IPS-20b (cell line): ENCODE results near the gene EBF4.

Experiments
- H3K27ac ChIP-seq: one replicate; pipeline ENCODE4 v1.5.1; 2013; ENCODE audit warnings: low read length
- H3K27me3 ChIP-seq: 2 replicates; pipeline ENCODE4 v1.6.1; 2013; ENCODE audit warnings: mild to moderate bottlenecking, low read length, inconsistent platforms; ENCODE audit not compliant: insufficient read depth
- H3K36me3 ChIP-seq: 2 replicates; pipeline ENCODE4 v1.6.1; 2013; ENCODE audit warnings: low read depth, mild to moderate bottlenecking, inconsistent platforms, low read length, moderate library complexity; ENCODE audit not compliant: insufficient read depth
- H3K4me1 ChIP-seq: 2 replicates; pipeline ENCODE4 v1.6.1; 2013; ENCODE audit warnings: mild to moderate bottlenecking, control low read depth, inconsistent platforms, low read length, moderate library complexity; ENCODE audit not compliant: insufficient read depth
- H3K4me3 ChIP-seq: 2 replicates; pipeline ENCODE4 v1.5.1; 2013; ENCODE audit warnings: mild to moderate bottlenecking, low read length, inconsistent platforms
- H3K9ac ChIP-seq: 2 replicates; pipeline ENCODE4 v1.6.1; 2013; ENCODE audit warnings: low read depth, mild to moderate bottlenecking, inconsistent platforms, low read length, moderate library complexity
- H3K9me3 ChIP-seq: 2 replicates; pipeline ENCODE4 v1.6.1; 2013; ENCODE audit warnings: mild to moderate bottlenecking, low read depth, low read length, inconsistent platforms; ENCODE audit not compliant: insufficient read depth

EBF4 gene

DNA sequence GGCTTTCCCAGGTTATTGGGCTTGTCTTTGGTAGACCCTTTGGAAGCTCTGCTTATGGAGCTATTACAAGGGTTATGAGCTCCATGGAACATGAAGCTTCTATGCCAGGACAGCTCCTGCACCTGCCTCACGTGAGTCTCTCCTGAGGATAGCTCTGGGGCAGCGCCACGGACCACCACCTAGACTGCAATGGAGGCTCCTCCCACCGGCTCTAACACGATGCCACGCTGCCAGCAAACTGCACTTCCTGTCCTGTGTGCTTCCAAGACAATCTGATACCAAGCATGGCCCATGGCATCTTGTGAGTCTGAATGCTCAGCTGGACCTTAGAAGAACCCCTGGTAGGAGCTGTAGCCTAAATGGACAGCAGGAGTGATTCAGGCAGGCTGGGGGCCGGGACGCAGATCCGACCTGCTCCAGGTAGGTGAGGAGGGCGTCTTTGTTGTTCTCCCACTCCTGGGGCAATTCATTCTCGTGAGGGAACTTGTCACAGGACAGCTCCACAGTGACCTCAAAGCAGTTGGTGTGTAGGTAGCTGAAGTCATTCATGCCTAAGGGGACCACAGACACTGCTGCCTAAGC is 102.4 kb downstream of the EBF4 start:
- Histone ChIP-seq H3K4me1 (peaks cover 5% of the 10 kb centered on the region; the same call in 1 of the 2 replicates), H3K27ac (no peak overlapping the region), H3K27me3 (peaks cover 6% of the 10 kb centered on the region; the same call in 1 of the 2 replicates), H3K4me3 (no peak overlapping the region), H3K9me3 (no peaks in the 10 kb centered on the region), H3K9ac (no peak overlapping the region), H3K36me3 (peaks cover 52% of the 10 kb centered on the region)

DNA sequence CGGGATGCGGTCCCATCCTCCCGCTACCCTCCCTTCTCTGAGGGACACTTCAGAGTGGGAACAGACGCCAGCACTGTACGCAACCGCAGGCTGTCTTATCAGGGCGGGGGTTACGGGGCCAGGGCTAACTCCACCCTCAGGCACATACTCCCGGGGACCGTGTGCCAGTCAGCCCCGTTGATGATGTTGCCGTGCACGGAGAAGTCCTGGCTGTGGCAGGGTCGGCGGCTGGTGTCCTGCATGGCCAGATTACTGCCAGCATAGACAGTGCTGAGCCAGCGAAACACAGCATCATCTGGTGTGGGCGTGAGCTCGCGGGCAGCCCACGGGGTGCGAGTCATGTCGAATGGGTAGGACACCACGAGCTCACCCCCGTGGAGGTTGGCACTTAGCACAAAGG is 102.9 kb downstream of the EBF4 start:
- Histone ChIP-seq H3K4me3 (no peak overlapping the region), H3K36me3 (peaks cover 52% of the 10 kb centered on the region), H3K9ac (no peak overlapping the region), H3K27me3 (peaks cover 7% of the 10 kb centered on the region; the same call in 1 of the 2 replicates), H3K27ac (no peak overlapping the region), H3K9me3 (no peaks in the 10 kb centered on the region), H3K4me1 (peaks cover 5% of the 10 kb centered on the region; the same call in 1 of the 2 replicates)

DNA sequence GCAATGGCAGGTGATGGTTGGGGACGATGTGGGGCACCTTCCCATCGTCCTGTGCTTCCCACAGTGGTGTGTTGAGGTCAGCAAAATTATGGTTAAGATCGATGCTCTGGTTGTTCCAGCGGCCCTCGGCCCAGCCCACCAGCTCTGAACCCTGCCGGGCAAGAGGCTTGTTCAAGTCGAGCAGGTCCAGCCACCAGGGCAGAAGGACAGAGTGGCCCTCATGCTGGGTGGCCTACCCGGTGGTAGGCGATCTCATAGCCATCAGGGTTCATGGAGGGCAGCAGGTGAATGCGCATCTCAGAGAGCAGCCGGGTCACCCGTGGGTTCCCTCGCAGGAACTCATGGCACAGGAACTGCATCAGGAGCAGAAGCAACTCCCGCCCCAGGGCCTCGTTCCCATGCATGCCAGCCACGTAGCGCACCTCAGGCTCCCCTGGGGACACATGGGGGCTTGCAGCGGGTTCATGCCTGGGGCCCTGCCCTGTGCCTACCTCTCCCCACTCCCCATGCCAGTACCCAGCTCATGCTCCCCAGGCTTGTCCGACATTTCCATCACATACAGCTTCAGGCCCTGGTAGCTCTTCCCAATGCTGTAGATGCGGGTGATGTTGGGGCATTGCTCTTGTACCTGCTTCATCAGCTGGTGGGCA is 103.6 kb downstream of the EBF4 start:
- Histone ChIP-seq H3K4me3 (no peak overlapping the region), H3K27me3 (peaks cover 13% of the 10 kb centered on the region), H3K36me3 (peaks cover 52% of the 10 kb centered on the region), H3K4me1 (peaks cover 10% of the 10 kb centered on the region; the same call in 1 of the 2 replicates), H3K27ac (no peak overlapping the region), H3K9ac (no peak overlapping the region), H3K9me3 (no peaks in the 10 kb centered on the region)

DNA sequence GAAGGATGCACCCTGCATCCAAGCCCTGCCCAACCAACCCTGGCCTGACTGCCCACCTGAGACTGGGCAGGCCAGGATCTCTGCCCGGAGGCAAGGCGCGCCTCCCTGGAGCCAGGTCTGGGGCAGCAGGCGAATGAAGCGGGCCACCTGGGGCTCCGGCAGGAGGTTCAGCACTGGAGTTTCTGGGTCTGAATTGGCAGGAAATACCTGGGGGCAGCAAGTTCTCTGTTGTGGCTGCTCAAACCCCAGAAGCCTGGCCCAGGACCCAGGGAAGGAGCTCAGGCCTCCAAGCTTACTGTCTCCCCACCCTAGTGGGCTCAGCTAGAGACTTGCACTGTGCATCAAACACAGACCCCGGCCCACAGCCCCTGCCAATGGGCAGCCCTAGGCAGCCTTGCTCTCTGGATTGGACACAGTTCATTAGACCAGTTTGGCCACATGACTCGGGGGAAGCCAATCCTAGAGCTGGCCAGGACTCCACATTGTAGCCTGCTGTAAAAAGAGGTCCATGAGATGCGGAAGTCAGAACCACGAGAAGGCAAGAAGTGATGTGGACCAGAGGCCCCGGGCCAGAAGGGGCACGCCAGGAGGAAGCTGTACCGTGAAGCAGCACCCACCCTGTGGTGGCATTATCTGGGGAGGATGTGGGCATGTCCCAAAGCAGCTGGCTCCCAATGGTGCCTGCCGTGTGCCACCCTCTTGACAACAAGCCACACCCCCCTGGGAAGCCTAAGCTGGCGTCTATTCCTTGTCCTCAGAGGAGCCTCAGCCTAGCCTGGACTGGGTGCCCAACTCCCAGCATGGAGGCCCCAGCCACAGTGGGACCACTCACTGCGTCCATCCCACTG is 104.8 kb downstream of the EBF4 start:
- peaks cover 52% of the 10 kb centered on the region for H3K36me3 ChIP-seq
- H3K4me3 ChIP-seq, result no peak overlapping the region
- peaks cover 12% of the 10 kb centered on the region; the same call in 1 of the 2 replicates for H3K4me1 ChIP-seq
- no peak overlapping the region for H3K27ac ChIP-seq
- no peaks in the 10 kb centered on the region for H3K9me3 ChIP-seq
- H3K27me3 ChIP-seq, result peaks cover 25% of the 10 kb centered on the region
- H3K9ac ChIP-seq, result no peak overlapping the region

DNA sequence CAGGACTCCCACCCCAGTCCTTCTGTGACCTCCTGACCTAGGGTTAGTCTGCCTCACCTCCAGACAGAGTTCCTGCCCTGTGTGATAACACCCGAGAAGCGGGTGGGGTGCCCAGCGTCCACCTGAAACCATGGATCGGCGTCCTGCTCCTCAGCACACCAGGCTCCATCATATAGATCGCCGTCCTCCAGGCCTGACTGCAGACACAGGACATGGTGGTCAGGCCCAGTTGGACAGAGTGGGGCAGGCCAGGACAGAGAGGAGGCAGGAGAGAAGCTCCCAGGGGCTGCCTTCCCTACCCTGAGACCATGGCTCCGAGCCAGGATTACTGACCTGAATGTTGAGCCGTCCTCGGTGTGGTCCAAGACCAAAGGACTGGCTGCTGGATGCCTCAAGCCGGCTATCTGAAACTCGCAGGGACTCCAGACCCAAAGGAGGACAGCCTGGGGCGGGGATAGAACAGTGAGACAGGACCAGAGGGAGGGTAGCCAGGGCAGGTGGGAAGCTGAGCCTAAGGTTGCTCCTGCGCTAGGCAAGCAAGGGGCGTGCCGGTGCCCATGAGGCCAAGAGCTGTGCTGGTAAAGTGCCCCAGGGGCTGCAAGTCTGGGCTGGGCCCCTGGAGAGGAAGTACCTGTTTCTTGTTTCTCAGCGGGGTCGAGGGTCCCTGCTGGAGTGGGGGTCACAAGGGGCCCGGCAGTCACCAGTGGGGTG is 105.7 kb downstream of the EBF4 start:
- peaks cover 12% of the 10 kb centered on the region; the same call in 1 of the 2 replicates for H3K4me1 ChIP-seq
- H3K27me3 ChIP-seq, result peaks cover 34% of the 10 kb centered on the region
- no peak overlapping the region; the same call in 1 of the 2 replicates for H3K4me3 ChIP-seq
- no peaks in the 10 kb centered on the region for H3K9me3 ChIP-seq
- no peak overlapping the region for H3K27ac ChIP-seq
- H3K9ac ChIP-seq, result no peak overlapping the region
- H3K36me3 ChIP-seq, result peaks cover 52% of the 10 kb centered on the region

DNA sequence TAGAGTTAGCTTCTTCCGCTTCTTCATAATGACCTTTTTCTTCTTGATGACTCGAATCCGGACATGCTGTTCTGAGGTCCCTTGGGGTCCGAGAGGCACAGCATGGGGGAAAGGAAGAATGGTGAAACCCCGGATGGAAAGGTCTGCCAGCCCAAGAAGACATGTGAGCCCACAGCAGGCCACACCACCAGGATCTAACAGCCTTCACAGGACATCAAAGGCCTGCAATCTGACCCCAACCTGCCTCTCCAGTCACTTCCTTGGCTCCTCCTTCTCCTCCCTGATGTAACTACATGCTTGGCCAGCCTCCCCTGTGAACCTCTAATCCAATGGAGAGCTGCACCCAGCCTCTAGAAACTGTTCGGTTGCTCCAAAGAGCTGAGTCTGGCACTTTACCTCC is 106.2 kb downstream of the EBF4 start:
- Histone ChIP-seq H3K27ac (no peak overlapping the region), H3K4me3 (peak overlapping the region; percentile 89; the same call in 1 of the 2 replicates), H3K9ac (peak overlapping the region; percentile 85; the same call in 1 of the 2 replicates), H3K4me1 (peaks cover 12% of the 10 kb centered on the region; the same call in 1 of the 2 replicates), H3K27me3 (peaks cover 40% of the 10 kb centered on the region), H3K9me3 (no peaks in the 10 kb centered on the region), H3K36me3 (peaks cover 49% of the 10 kb centered on the region)

DNA sequence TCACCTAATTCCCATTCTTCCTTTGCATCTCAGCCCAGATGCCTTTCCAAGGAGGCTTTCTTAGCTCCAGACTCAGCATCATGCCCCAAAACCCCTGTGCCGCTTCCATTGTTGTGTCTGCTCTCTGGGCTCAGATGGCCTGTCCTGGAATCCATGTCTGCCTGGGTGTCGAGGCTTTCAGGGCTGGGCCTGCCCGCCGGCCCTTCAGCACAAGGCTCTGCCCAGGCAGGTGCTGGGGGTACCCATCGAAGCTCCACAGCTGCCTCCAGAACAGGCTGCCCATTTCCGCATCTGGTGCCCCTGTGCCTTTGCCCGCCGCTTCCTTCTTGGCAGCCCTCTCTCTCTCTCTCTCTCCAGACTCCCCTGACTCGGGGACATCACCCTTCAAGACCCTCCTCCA is 106.7 kb downstream of the EBF4 start:
- H3K4me3 ChIP-seq, result peak overlapping the region; percentile 89

DNA sequence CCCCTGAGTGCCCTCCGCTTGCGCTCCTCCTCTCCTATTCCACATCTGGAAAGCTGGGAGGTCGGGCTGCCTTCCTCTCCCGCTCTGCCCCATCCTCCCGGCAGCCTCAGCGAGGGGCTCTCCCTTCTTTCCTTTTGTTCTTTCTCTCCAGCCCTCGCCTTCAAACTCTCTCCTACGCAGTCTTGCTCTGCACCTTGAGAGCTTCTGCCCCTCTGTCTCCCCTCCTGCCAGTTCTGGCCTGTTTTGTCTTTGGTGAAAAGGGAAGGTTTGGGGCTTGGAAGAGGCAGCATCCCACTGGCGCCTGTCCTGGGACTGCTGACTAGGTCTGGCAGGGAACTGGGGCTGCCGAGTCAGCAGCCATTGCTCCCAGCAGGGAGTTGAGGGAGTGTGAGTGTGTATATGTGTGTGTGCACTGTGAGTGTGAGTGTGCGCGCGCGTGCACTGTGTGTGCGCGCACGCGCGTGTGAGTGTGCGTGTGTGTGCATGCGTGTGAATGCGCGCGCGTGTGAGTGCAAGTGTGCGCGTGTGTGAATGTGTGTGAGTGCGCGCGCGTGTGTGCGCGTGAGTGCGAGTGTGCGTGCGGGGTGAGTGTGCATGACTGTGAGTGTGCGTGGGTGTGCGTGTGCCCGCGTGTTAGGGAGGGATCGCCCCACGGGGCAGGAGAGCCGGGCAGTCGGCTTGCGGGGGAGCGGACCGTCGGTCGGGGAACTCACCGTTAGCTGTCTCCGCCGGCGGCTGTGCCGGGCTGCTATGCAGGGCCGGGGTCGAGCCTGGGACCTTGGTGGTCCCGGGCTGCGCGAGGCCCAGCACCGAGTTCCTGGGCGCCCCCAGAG is 107.3 kb downstream of the EBF4 start:
- Histone ChIP-seq H3K4me3 (peak overlapping the region; percentile 89), H3K4me1 (peaks cover 12% of the 10 kb centered on the region; the same call in 1 of the 2 replicates), H3K27ac (no peak overlapping the region), H3K9me3 (no peaks in the 10 kb centered on the region), H3K27me3 (peaks cover 51% of the 10 kb centered on the region), H3K9ac (peak overlapping the region; percentile 85; the same call in 1 of the 2 replicates), H3K36me3 (peaks cover 39% of the 10 kb centered on the region)

More for the DNA sequence above, 106.7 kb downstream of the EBF4 start:
- H3K9ac ChIP-seq, result peak overlapping the region; percentile 85; the same call in 1 of the 2 replicates
- no peaks in the 10 kb centered on the region for H3K9me3 ChIP-seq
- H3K36me3 ChIP-seq, result peaks cover 46% of the 10 kb centered on the region
- peaks cover 12% of the 10 kb centered on the region; the same call in 1 of the 2 replicates for H3K4me1 ChIP-seq
- H3K27me3 ChIP-seq, result peaks cover 44% of the 10 kb centered on the region
- no peak overlapping the region for H3K27ac ChIP-seq

DNA sequence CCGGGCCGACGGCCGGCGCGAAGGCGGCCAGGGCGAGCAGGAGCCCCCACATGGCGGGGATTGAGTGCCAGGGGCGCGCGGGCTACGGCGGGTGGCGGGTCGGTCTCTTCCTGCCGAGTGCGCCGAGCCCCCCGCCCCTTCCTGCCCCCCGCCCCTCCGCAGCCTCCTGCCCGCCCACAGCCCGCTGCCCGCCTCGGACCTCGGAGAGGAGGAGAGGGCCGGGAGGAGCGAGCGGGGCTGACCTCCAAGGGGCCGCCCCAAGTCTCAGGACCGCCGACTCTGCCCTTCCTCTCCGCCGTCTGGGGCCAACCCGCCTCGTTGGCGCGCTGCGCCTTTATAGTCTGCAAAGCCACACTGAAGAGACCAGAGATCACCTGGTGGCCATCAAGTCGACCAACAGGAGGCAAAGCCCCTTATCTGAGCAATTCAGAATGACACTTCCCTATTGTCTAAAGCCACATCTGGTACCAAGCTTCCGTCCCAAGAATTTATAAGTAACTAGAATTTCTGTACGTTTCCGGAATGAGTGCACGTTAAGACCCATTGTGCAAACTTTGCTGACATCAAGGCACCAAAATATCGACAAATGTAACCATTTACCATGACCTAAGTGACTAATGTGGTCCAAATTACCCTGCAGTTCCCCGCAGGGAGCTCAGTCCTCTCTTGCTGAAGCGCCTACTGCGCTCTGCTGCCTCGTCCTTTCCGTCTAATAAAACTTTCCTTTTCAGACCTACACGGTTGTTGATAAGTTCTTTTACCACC is 108.1 kb downstream of the EBF4 start, which contains the start of gene CPXM1:
Gene CPXM1 (minus strand): TSS at position 107 of the 765 bp plus-strand sequence. CDS start 55 bp downstream, at position 52.
- Histone ChIP-seq H3K9ac (peak within 1 kb of the TSS; percentile 85; the same call in 1 of the 2 replicates), H3K36me3 (peaks cover 31% of the 10 kb centered on the region), H3K27ac (no peak within 1 kb of the TSS), H3K4me1 (peaks cover 12% of the 10 kb centered on the region; the same call in 1 of the 2 replicates), H3K9me3 (no peaks in the 10 kb centered on the region), H3K4me3 (peak within 1 kb of the TSS; percentile 89), H3K27me3 (peaks cover 59% of the 10 kb centered on the region)

DNA sequence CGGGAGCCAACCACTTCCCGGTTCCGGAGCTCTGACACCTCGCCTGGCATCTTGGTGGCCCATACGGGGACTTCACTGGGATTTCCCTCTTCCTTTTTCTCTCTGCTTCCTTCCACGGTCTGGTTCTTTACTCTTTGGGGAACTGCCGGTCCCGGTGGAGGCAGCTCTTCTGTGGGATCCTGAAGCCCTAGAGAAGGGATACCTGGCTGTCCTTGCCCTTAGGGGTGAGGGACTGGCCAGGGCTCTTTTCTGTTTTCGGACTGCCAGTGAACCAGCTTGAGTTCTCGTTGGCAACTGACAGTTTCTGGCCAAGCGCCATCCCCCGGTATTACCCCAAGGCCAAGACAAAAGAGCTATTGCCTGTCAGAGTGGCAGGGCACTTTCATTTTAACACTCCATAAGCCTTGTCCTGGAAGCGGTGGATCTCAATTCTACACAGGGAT is 108.7 kb downstream of the EBF4 start:
- Histone ChIP-seq H3K9ac (peak overlapping the region; percentile 37; the same call in 1 of the 2 replicates), H3K27ac (no peak overlapping the region), H3K4me1 (peaks cover 15% of the 10 kb centered on the region; the same call in 1 of the 2 replicates), H3K4me3 (peak overlapping the region; percentile 89), H3K36me3 (peaks cover 25% of the 10 kb centered on the region), H3K27me3 (peaks cover 65% of the 10 kb centered on the region), H3K9me3 (no peaks in the 10 kb centered on the region)
